VCaP (cell line): ENCODE results near the gene TIE1.

Experiments
- H3K27ac ChIP-seq: fragments of 450-650 bp; 2 replicates; pipeline ENCODE4 v1.5.1; 2017
- CTCF ChIP-seq: fragments of 450-650 bp; conservative IDR thresholded peaks from 2 replicates; pipeline ENCODE4 v1.5.1; 2017; ENCODE audit warnings: mild to moderate bottlenecking, moderate library complexity

Gene TIE1

GRCh38 chr1:43360616-43361015 lies 59.8 kb downstream of the TIE1 start:
- no peak for TF ChIP-seq CTCF
- peak overlapping the region; percentile 87; the same call in 1 of the 2 replicates for H3K27ac ChIP-seq

GRCh38 chr1:43363283-43363934 lies 62.6 kb downstream of the TIE1 start:
- no peak for TF ChIP-seq CTCF
- H3K27ac ChIP-seq: no peak overlapping the region

- no peak for TF ChIP-seq CTCF
- 0 out of 2 replicates have a peak overlapping the region, but pooled peaks have one; percentile 5 for H3K27ac ChIP-seq
Observed at GRCh38 chr1:43363935-43364525, 63.2 kb downstream of the TIE1 start.

GRCh38 chr1:43365678-43366077 lies 64.9 kb downstream of the TIE1 start:
- TF ChIP-seq CTCF: no peak

GRCh38 chr1:43366179-43366578 lies 65.4 kb downstream of the TIE1 start:
- no peak for TF ChIP-seq CTCF
- H3K27ac ChIP-seq: peak overlapping the region; percentile 91

More at GRCh38 chr1:43365678-43366077, 64.9 kb downstream of the TIE1 start:
- H3K27ac ChIP-seq: peak overlapping the region; percentile 91

GRCh38 chr1:43366601-43367025 lies 65.8 kb downstream of the TIE1 start:
- TF ChIP-seq CTCF: no peak
- H3K27ac ChIP-seq: peak overlapping the region; percentile 91

- peak overlapping the region; percentile 91 for H3K27ac ChIP-seq
- no peak for TF ChIP-seq CTCF
Observed at GRCh38 chr1:43367026-43367903, 66.5 kb downstream of the TIE1 start.
